Breast epithelium (tissue), 4 donors: ENCODE measurements around the gene VPS37D. TPM values are rescaled to one million over a fixed set of nuclear protein-coding genes. Genes with fewer than 3 reads are reported as not detected.

Experiments used
- DNase-seq, 2 donors: peaks; one replicate each; pipeline ENCODE4 v3.0.0-alpha.2; 2019; ENCODE audit warnings: low spot score in 2 of 2
- H3K27ac ChIP-seq, 2 donors: fragments of 200-600 bp; sonication (generic) in 1 of 2; one replicate each; pipeline ENCODE4 v1.5.1; 2016 to 2019; ENCODE audit warnings: mild to moderate bottlenecking in 1 of 2
- H3K27me3 ChIP-seq, 2 donors: fragments of 200-600 bp; sonication (generic) in 1 of 2; one replicate each; pipeline versions ENCODE4 v1.5.1 to v1.6.0; 2017 to 2019; ENCODE audit warnings: control low read depth in 1 of 2, mild to moderate bottlenecking in 1 of 2
- H3K36me3 ChIP-seq: fragments of 200-600 bp; one replicate; pipeline ENCODE4 v1.5.1; 2019
- H3K4me1 ChIP-seq, 2 donors: fragments of 200-600 bp; sonication (generic); one replicate each; pipeline ENCODE4 v1.5.1; 2016 to 2019; ENCODE audit warnings: control low read depth in 1 of 2
- H3K4me3 ChIP-seq, 3 donors: fragments of 200-600 bp; sonication (generic); 1 replicate in 2 of 3; 2 replicates in 1 of 3; pipeline ENCODE4 v1.5.1; 2016 to 2019; ENCODE audit warnings: mild to moderate bottlenecking in 3 of 3, moderate library complexity in 2 of 3
- H3K9me3 ChIP-seq, 2 donors: fragments of 200-600 bp; sonication (generic) in 1 of 2; one replicate each; pipeline ENCODE4 v1.5.1; 2016 to 2019; ENCODE audit warnings: control low read depth in 1 of 2
- CTCF ChIP-seq, 3 donors: fragments of 450-650 bp; IDR thresholded peaks; one replicate each; pipeline ENCODE4 v1.5.1; 2016 to 2017; ENCODE audit warnings: antibody characterized with exemption in 3 of 3, mild to moderate bottlenecking in 3 of 3, moderate library complexity in 3 of 3
- POLR2A ChIP-seq: fragments of 450-650 bp; IDR thresholded peaks from one replicate; pipeline ENCODE4 v1.6.1; 2016; ENCODE audit warnings: antibody characterized with exemption, mild to moderate bottlenecking, moderate library complexity
- POLR2AphosphoS5 ChIP-seq, 3 donors: sonication (generic); formaldehyde crosslinking; IDR thresholded peaks; one replicate each; pipeline ENCODE4 v1.6.1; 2017; ENCODE audit warnings: antibody characterized with exemption in 3 of 3
- intact Hi-C: fragments of 100-400 bp; cut with DNase I; formaldehyde crosslinking; loops from one replicate; pipeline ENCODE4 v1.15.1; 2023; ENCODE audit warnings: low total_unique reads
- total RNA-seq, 3 donors: library from RNA; depleted of rRNA; stranded (reverse); fragments of >200 nt; gene quantifications; one replicate each; pipeline ENCODE4 v1.1.0, GENCODE V29; 2016

VPS37D gene
- total RNA-seq, 3 donors from 2014 or later, result 3.5 to 5.9 (median 3.8) TPM

GRCh38 chr7:73622909-73623797, 44.5 kb upstream of the VPS37D start:
- no peak for DNase-seq
- no peak overlapping the region for H3K27ac ChIP-seq
- peaks cover 4 to 16% of the 10 kb centered on the region in 2 donors for H3K4me1 ChIP-seq
- TF ChIP-seq POLR2AphosphoS5 (IDR thresholded peaks at IDR 0.05), result peak in 1 of 3 donors; percentile 57
- TF ChIP-seq CTCF (IDR thresholded peaks at IDR 0.05), result no peak
- intact Hi-C loops, result loop anchor here (10.0 kb wide), 1 partner anchor 232 kb away; no protein-coding TSS in a partner anchor
- no peaks in the 10 kb centered on the region for H3K36me3 ChIP-seq
- peak overlapping the region; percentile 51 to 72 (median 64) for H3K4me3 ChIP-seq
- H3K9me3 ChIP-seq, result no peaks in the 10 kb centered on the region
- peaks cover 11 to 33% of the 10 kb centered on the region in 2 donors for H3K27me3 ChIP-seq

- Histone ChIP-seq H3K9me3 (no peaks in the 10 kb centered on the region), H3K4me3 (peak within 1 kb of the TSS; percentile 51 to 72 (median 64)), H3K27me3 (peaks cover 11 to 39% of the 10 kb centered on the region in 2 donors), H3K27ac (no peak within 1 kb of the TSS), H3K4me1 (peaks cover 4 to 16% of the 10 kb centered on the region in 2 donors), H3K36me3 (no peaks in the 10 kb centered on the region)
- intact Hi-C loops, result loop anchor here (10.0 kb wide), 1 partner anchor 231 kb away; no protein-coding TSS in a partner anchor
- peak; percentile 74 to 83 for DNase-seq
- TF ChIP-seq POLR2AphosphoS5 (IDR thresholded peaks at IDR 0.05) (no peak), CTCF (IDR thresholded peaks at IDR 0.05) (no peak), POLR2A (no peak)
These were observed 43.6 kb upstream of the VPS37D start, which contains the start of gene MLXIPL for GRCh38 chr7:73623798-73624668. Gene MLXIPL (minus strand): TSS chr7:73624522. CDS start chr7:73624492, 30 bp downstream.

- Histone ChIP-seq H3K27ac (no peak overlapping the region), H3K36me3 (no peaks in the 10 kb centered on the region), H3K9me3 (no peaks in the 10 kb centered on the region), H3K4me1 (peaks cover 4 to 16% of the 10 kb centered on the region in 2 donors), H3K4me3 (peak overlapping the region; percentile 51 to 72 (median 64)), H3K27me3 (peaks cover 11 to 45% of the 10 kb centered on the region in 2 donors)
- no peak for TF ChIP-seq POLR2AphosphoS5 (IDR thresholded peaks at IDR 0.05)
- no peak for TF ChIP-seq CTCF (IDR thresholded peaks at IDR 0.05)
- TF ChIP-seq POLR2A, result no peak
- intact Hi-C loops, result loop anchor here (10.0 kb wide), 1 partner anchor 230 kb away; no protein-coding TSS in a partner anchor
- DNase-seq, result no peak
These were observed 43.0 kb upstream of the VPS37D start for GRCh38 chr7:73624669-73625001.

GRCh38 chr7:73625276-73625675, 42.4 kb upstream of the VPS37D start:
- TF ChIP-seq POLR2A (no peak), CTCF (IDR thresholded peaks at IDR 0.05) (no peak), POLR2AphosphoS5 (IDR thresholded peaks at IDR 0.05) (no peak)
- DNase-seq, result no peak
- Histone ChIP-seq H3K27ac (no peak overlapping the region), H3K27me3 (peaks cover 11 to 46% of the 10 kb centered on the region in 2 donors), H3K36me3 (no peaks in the 10 kb centered on the region), H3K4me3 (no peak overlapping the region), H3K4me1 (peaks cover 4 to 16% of the 10 kb centered on the region in 2 donors), H3K9me3 (no peaks in the 10 kb centered on the region)
- intact Hi-C loops, result loop anchor here (10.0 kb wide), 1 partner anchor 230 kb away; no protein-coding TSS in a partner anchor
